SK-N-SH treated with all-trans-retinoic acid at 6 μM for 48 hours (cell line): Measurements from ENCODE around the gene DNAJB1.
"Not testable (repeated sequence)": the region's sequence is repeated elsewhere in the genome, so short reads cannot be mapped to it uniquely, and the experiment has no call there.

Source experiments
- ATAC-seq: fragments of 200-7000 bp; cut with Tn5 transposase; 3 replicates; pipeline ENCODE4 v1.9.1; 2020; ENCODE audit warnings: mild to moderate bottlenecking, moderate library complexity
- ARNTL ChIP-seq: fragments of 450-650 bp; formaldehyde crosslinking; IDR thresholded peaks from 2 replicates; pipeline ENCODE4 v1.5.0; 2020; ENCODE audit warnings: low read depth, mild to moderate bottlenecking, moderate library complexity, borderline replicate concordance
- CREB5 ChIP-seq: fragments of 250-450 bp; sonication (Bioruptor Pico); IDR thresholded peaks from 2 replicates; pipeline ENCODE4 v1.5.1; 2020; ENCODE audit warnings: low read depth, mild to moderate bottlenecking, moderate library complexity
- CSDC2 ChIP-seq: fragments of 250-450 bp; sonication (Bioruptor Pico); IDR thresholded peaks from 2 replicates; pipeline ENCODE4 v1.5.0; 2020; ENCODE audit warnings: mild to moderate bottlenecking, moderate library complexity
- CSRNP3 ChIP-seq: fragments of 250-450 bp; sonication (Bioruptor Pico); IDR thresholded peaks from 2 replicates; pipeline ENCODE4 v1.5.1; 2021; ENCODE audit warnings: mild to moderate bottlenecking, moderate library complexity
- ESRRG ChIP-seq: fragments of 250-450 bp; sonication (Bioruptor Pico); IDR thresholded peaks from 2 replicates; pipeline ENCODE4 v1.6.1; 2021; ENCODE audit warnings: mild to moderate bottlenecking
- GLIS3 ChIP-seq: fragments of 250-450 bp; sonication (Bioruptor Pico); IDR thresholded peaks from 2 replicates; pipeline ENCODE4 v1.5.0; 2020; ENCODE audit warnings: mild to moderate bottlenecking, moderate library complexity
- ISL1 ChIP-seq: fragments of 250-450 bp; sonication (Bioruptor Pico); IDR thresholded peaks from 2 replicates; pipeline ENCODE4 v2.1.2; 2022; ENCODE audit warnings: mild to moderate bottlenecking, moderate library complexity
- OSR1 ChIP-seq: fragments of 250-450 bp; sonication (Bioruptor Pico); IDR thresholded peaks from 2 replicates; pipeline ENCODE4 v1.8.0; 2022; ENCODE audit warnings: moderate library complexity, mild to moderate bottlenecking, inconsistent platforms
- POU6F1 ChIP-seq: fragments of 250-450 bp; sonication (Bioruptor Pico); IDR thresholded peaks from 2 replicates; pipeline ENCODE4 v1.8.0; 2021; ENCODE audit warnings: low read depth, mild to moderate bottlenecking, moderate library complexity, borderline replicate concordance
- PPARA ChIP-seq: fragments of 250-450 bp; sonication (Bioruptor Pico); IDR thresholded peaks from 2 replicates; pipeline ENCODE4 v1.5.0; 2020; ENCODE audit warnings: mild to moderate bottlenecking, borderline replicate concordance
- RARB ChIP-seq: fragments of 250-450 bp; sonication (Bioruptor Pico); IDR thresholded peaks from 2 replicates; pipeline ENCODE4 v1.8.0; 2021; ENCODE audit warnings: mild to moderate bottlenecking, moderate library complexity
- SNAI2 ChIP-seq: fragments of 250-450 bp; sonication (Bioruptor Pico); IDR thresholded peaks from 2 replicates; pipeline ENCODE4 v1.5.0; 2020; ENCODE audit warnings: mild to moderate bottlenecking, moderate library complexity
- TOX ChIP-seq: fragments of 250-450 bp; sonication (Bioruptor Pico); IDR thresholded peaks from 2 replicates; pipeline ENCODE4 v1.8.0; 2021; ENCODE audit warnings: mild to moderate bottlenecking, moderate library complexity, borderline replicate concordance
- ZC3H10 ChIP-seq: fragments of 250-450 bp; sonication (Bioruptor Pico); IDR thresholded peaks from 2 replicates; pipeline ENCODE4 v1.5.1; 2021; ENCODE audit warnings: mild to moderate bottlenecking, moderate library complexity
- ZFP3 ChIP-seq: fragments of 250-450 bp; sonication (Bioruptor Pico); IDR thresholded peaks from 2 replicates; pipeline ENCODE4 v1.5.0; 2020; ENCODE audit warnings: mild to moderate bottlenecking, moderate library complexity
- ZNF565 ChIP-seq: fragments of 450-650 bp; formaldehyde crosslinking; conservative IDR thresholded peaks from 2 replicates; pipeline ENCODE4 v1.5.0; 2020; ENCODE audit warnings: low read depth, mild to moderate bottlenecking, moderate library complexity
- ZNF70 ChIP-seq: fragments of 450-650 bp; formaldehyde crosslinking; IDR thresholded peaks from 2 replicates; pipeline ENCODE4 v1.5.0; 2020; ENCODE audit warnings: mild to moderate bottlenecking, moderate library complexity
- ZNF8 ChIP-seq: fragments of 450-650 bp; formaldehyde crosslinking; IDR thresholded peaks from 2 replicates; pipeline ENCODE4 v1.5.0; 2020; ENCODE audit warnings: mild to moderate bottlenecking, moderate library complexity

Gene DNAJB1

DNA sequence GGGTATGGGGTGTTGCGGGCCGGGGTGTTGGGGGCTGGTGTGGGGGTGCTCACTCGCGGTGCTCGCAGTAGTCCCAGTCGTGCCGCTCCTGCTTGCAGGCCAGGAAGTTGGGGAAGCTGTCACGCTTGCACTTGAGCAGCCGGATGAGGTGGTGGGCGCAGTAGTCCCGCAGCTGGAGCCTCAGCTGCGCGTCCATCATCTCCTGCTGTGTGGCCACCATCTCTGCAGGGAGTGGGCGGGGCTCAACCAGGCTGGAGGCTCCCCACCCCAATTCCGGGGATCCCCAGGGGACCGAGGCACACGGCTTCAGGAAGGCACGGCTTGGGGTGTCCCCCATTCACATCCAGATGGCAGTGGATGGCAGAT is 48.5 kb upstream of the DNAJB1 start:
- TF ChIP-seq TOX (CRISPR knock-in tag) (no peak), ISL1 (no peak), ESRRG (CRISPR knock-in tag) (no peak), ZFP3 (no peak), PPARA (no peak), GLIS3 (CRISPR knock-in tag) (no peak), ZNF70 (CRISPR knock-in tag) (no peak), ZC3H10 (CRISPR knock-in tag) (no peak), OSR1 (CRISPR knock-in tag) (no peak), CSRNP3 (CRISPR knock-in tag) (no peak), ZNF565 (CRISPR knock-in tag) (no peak), RARB (CRISPR knock-in tag) (no peak), CREB5 (CRISPR knock-in tag) (no peak), POU6F1 (CRISPR knock-in tag) (no peak), ZNF8 (no peak), ARNTL (no peak), CSDC2 (no peak)
- TF ChIP-seq, all 23 proteins: peak for 0
- no peak for ATAC-seq

GRCh38 chr19:14565765-14566711 is 47.8 kb upstream of the DNAJB1 start:
- TF ChIP-seq ZNF70 (CRISPR knock-in tag) (no peak), GLIS3 (CRISPR knock-in tag) (no peak), SNAI2 (no peak), ZNF8 (no peak), ZFP3 (no peak), POU6F1 (CRISPR knock-in tag) (no peak)
- ATAC-seq = no peak

DNA sequence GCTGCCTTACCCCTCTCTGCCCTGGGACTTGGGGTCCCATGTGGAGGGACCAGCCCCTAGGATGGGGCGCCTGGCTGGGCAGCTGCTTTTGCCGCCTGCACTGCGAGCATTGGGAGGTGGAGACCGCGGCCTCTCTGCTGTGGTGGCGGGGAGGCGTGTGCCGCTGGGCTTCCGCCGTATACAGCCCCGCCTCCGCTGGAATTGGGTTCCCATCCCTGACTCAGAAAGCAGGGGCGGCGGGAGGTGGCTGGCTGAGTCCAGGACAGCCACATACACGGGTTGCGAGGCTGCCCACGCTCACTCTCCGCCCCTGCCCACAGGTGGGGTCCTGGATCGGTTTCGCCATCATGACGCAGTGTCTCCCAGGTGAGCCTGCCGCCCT is 47.1 kb upstream of the DNAJB1 start:
- no peak for ATAC-seq
- TF ChIP-seq CSRNP3 (CRISPR knock-in tag) = no peak
- TF ChIP-seq, all 23 proteins: peak for 0

DNA sequence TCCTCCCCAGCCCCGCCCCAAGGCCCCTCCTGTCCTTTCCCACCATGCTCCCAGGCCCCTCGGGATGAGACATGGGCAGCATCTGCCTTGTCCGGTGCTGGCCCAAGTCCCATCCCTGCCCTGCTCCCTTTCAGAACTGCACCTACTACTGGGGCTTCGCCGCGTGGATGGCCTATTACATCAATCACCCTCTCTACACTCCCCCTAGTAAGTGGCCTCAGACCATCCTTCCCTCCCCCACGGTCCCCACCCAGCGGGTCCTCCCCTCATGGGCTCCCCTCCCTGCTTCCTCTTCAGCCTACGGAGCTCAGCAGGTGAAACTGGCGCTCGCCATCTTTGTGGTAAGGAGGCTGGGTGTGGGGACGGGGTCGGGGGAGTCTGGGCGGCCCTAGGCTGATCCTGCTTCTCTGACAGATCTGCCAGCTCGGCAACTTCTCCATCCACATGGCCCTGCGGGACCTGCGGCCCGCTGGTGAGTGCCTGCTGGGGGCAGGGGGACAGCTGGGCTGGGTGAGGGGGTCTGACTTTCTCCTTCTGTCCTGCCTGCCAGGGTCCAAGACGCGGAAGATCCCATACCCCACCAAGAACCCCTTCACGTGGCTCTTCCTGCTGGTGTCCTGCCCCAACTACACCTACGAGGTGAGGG is 46.6 kb upstream of the DNAJB1 start:
- not testable (repeated sequence) for ATAC-seq
